Neural progenitor cell (in vitro differentiated cells): Measurements from ENCODE around the gene MAN2A2.

ENCODE experiments used
- CTCF ChIP-seq: fragments of 200-600 bp; sonication (generic); IDR thresholded peaks from 2 replicates; pipeline ENCODE4 v1.5.1; 2017; ENCODE audit warnings: antibody characterized with exemption, mild to moderate bottlenecking
- EZH2 ChIP-seq: fragments of 200-600 bp; sonication (generic); IDR thresholded peaks from 2 replicates; pipeline ENCODE4 v1.6.1; 2017; ENCODE audit warnings: antibody characterized with exemption, mild to moderate bottlenecking, moderate library complexity

GRCh38 chr15:90921887-90922286 lies 18.8 kb downstream of the MAN2A2 start:
- no peak for TF ChIP-seq CTCF
- TF ChIP-seq EZH2 = no peak
